ENCODE data around the gene CC2D1B. TPM values are rescaled to one million over a fixed set of nuclear protein-coding genes. Genes with fewer than 3 reads are reported as not detected.

Gene CC2D1B
- total RNA-seq, 4 donors from 2014 or later, result 9.5 to 39.4 (median 19.5) TPM

- DNase-seq, result no peak
- H3K4me1 ChIP-seq, result no peaks in the 10 kb centered on the region
- no peaks in the 10 kb centered on the region for H3K9me3 ChIP-seq
- no peak for TF ChIP-seq POLR2A (IDR thresholded peaks at IDR 0.05)
- no peak for TF ChIP-seq CTCF (IDR thresholded peaks at IDR 0.05)
- no peak overlapping the region for H3K4me3 ChIP-seq
- intact Hi-C loops (cut with DNase I; ENCODE audit: low total_unique reads), result no loop called here
- H3K27me3 ChIP-seq, result no peaks in the 10 kb centered on the region
- no peak overlapping the region for H3K27ac ChIP-seq
- H3K36me3 ChIP-seq, result no peaks in the 10 kb centered on the region
These were observed 10.0 kb downstream of the CC2D1B start for GRCh38 chr1:52355847-52356505.

- intact Hi-C loops (cut with DNase I; ENCODE audit: low total_unique reads), result no loop called here
- Histone ChIP-seq H3K36me3 (no peaks in the 10 kb centered on the region), H3K9me3 (no peaks in the 10 kb centered on the region)
These were observed 10.6 kb downstream of the CC2D1B start for GRCh38 chr1:52355436-52355835.

GRCh38 chr1:52352690-52353089 lies 13.3 kb downstream of the CC2D1B start:
- Histone ChIP-seq H3K4me1 (no peaks in the 10 kb centered on the region), H3K27ac (no peak overlapping the region), H3K4me3 (no peak overlapping the region), H3K27me3 (no peaks in the 10 kb centered on the region), H3K9me3 (no peaks in the 10 kb centered on the region), H3K36me3 (no peaks in the 10 kb centered on the region)
- intact Hi-C loops (cut with DNase I; ENCODE audit: low total_unique reads), result no loop called here
- no peak for DNase-seq
- TF ChIP-seq CTCF (IDR thresholded peaks at IDR 0.05) (no peak), POLR2A (IDR thresholded peaks at IDR 0.05) (no peak)

More at GRCh38 chr1:52355436-52355835, 10.6 kb downstream of the CC2D1B start:
- DNase-seq, result no peak
- TF ChIP-seq POLR2A (IDR thresholded peaks at IDR 0.05) (no peak), CTCF (IDR thresholded peaks at IDR 0.05) (no peak)
- Histone ChIP-seq H3K27ac (no peak overlapping the region), H3K27me3 (no peaks in the 10 kb centered on the region), H3K4me1 (no peaks in the 10 kb centered on the region), H3K4me3 (no peak overlapping the region)

- no peaks in the 10 kb centered on the region for H3K4me1 ChIP-seq
- no peaks in the 10 kb centered on the region for H3K27me3 ChIP-seq
- TF ChIP-seq POLR2A (IDR thresholded peaks at IDR 0.05) (no peak), CTCF (IDR thresholded peaks at IDR 0.05) (no peak)
- no peak for DNase-seq
- no peaks in the 10 kb centered on the region for H3K9me3 ChIP-seq
- no peaks in the 10 kb centered on the region for H3K36me3 ChIP-seq
- intact Hi-C loops (cut with DNase I; ENCODE audit: low total_unique reads), result no loop called here
- no peak overlapping the region for H3K27ac ChIP-seq
- no peak overlapping the region for H3K4me3 ChIP-seq
These were observed 17.2 kb downstream of the CC2D1B start for GRCh38 chr1:52348704-52349300.

GRCh38 chr1:52346653-52347052 lies 19.4 kb downstream of the CC2D1B start:
- Histone ChIP-seq H3K4me3 (no peak overlapping the region), H3K27me3 (no peaks in the 10 kb centered on the region), H3K9me3 (no peaks in the 10 kb centered on the region), H3K27ac (no peak overlapping the region), H3K36me3 (no peaks in the 10 kb centered on the region), H3K4me1 (no peaks in the 10 kb centered on the region)
- no peak for TF ChIP-seq CTCF (IDR thresholded peaks at IDR 0.05)
- no peak for DNase-seq
- intact Hi-C loops (cut with DNase I; ENCODE audit: low total_unique reads), result no loop called here
